Thyroid gland (tissue), 4 donors: ENCODE results near the gene ITPR3. TPM values are rescaled to one million over a fixed set of nuclear protein-coding genes. Genes with fewer than 3 reads are reported as not detected.

Source experiments
- DNase-seq, 2 donors: peaks; one replicate each; pipeline ENCODE4 v3.0.0-alpha.2; 2019
- H3K27ac ChIP-seq, 3 donors: fragments of 200-600 bp; sonication (generic); 1 replicate in 2 of 3; 2 replicates in 1 of 3; pipeline ENCODE4 v1.5.1; 2016 to 2019; ENCODE audit warnings: mild to moderate bottlenecking in 1 of 3, moderate library complexity in 1 of 3
- H3K27me3 ChIP-seq: fragments of 200-600 bp; sonication (generic); one replicate; pipeline ENCODE4 v1.5.1; 2019
- H3K36me3 ChIP-seq, 2 donors: fragments of 200-600 bp; sonication (generic); one replicate each; pipeline ENCODE4 v1.5.1; 2016 to 2019
- H3K4me1 ChIP-seq, 2 donors: fragments of 200-600 bp; sonication (generic); one replicate each; pipeline ENCODE4 v1.5.1; 2017 to 2019
- H3K4me3 ChIP-seq, 3 donors: fragments of 200-600 bp; sonication (generic); replicated peaks in 1 of 3; 1 replicate in 2 of 3; 2 replicates in 1 of 3; pipeline ENCODE4 v1.5.1; 2016; ENCODE audit warnings: mild to moderate bottlenecking in 1 of 3
- H3K9me3 ChIP-seq: fragments of 200-600 bp; sonication (generic); one replicate; pipeline ENCODE4 v1.5.1; 2017
- CTCF ChIP-seq, 6 experiments: fragments of 200-600 bp in 3 of 6; fragments of 450-650 bp in 3 of 6; sonication (generic) in 3 of 6; IDR thresholded peaks; one replicate each; pipeline ENCODE4 v1.5.1; 2016 to 2019; ENCODE audit warnings: antibody characterized with exemption in 6 of 6, mild to moderate bottlenecking in 2 of 6, inconsistent platforms in 1 of 6, moderate library complexity in 1 of 6
- POLR2A ChIP-seq, 2 donors: fragments of 450-650 bp; IDR thresholded peaks; one replicate each; pipeline ENCODE4 v1.6.1; 2017; ENCODE audit warnings: antibody characterized with exemption in 2 of 2, mild to moderate bottlenecking in 2 of 2, moderate library complexity in 1 of 2
- WGBS, 2 donors: methylation state at CpG; one replicate each; pipeline ENCODE4 v1.1.5; 2017; 5-methylcytosine and 5-hydroxymethylcytosine counted together
- intact Hi-C: fragments of 100-400 bp; cut with DNase I; formaldehyde crosslinking; loops from one replicate; pipeline ENCODE4 v1.15.1; 2023
- total RNA-seq, 4 donors: library from RNA; depleted of rRNA; stranded (reverse); fragments of >200 nt; gene quantifications; one replicate each; pipeline ENCODE4 v1.2.3, GENCODE V29; 2016

ITPR3 gene
- total RNA-seq, 4 donors from 2014 or later: 77.8 to 145 (median 105) TPM

GRCh38 chr6:33742092-33742491 lies 121.0 kb downstream of the ITPR3 start:
- intact Hi-C loops: no loop called here
- peaks cover 26 to 27% of the 10 kb centered on the region in 2 donors for H3K4me1 ChIP-seq
- TF ChIP-seq POLR2A (IDR thresholded peaks at IDR 0.05): no peak
- TF ChIP-seq CTCF (IDR thresholded peaks at IDR 0.05): no peak
- H3K36me3 ChIP-seq: peaks cover 0 to 4% of the 10 kb centered on the region in 2 donors
- H3K9me3 ChIP-seq: no peaks in the 10 kb centered on the region
- H3K27me3 ChIP-seq: no peaks in the 10 kb centered on the region
- H3K4me3 ChIP-seq: no peak overlapping the region
- no peak for DNase-seq
- no peak overlapping the region for H3K27ac ChIP-seq
- 77% methylated on average over 7 to 8 of the region's 9 CpGs for WGBS, 2 donors

GRCh38 chr6:33742837-33743236 lies 121.7 kb downstream of the ITPR3 start:
- Histone ChIP-seq H3K4me1 (peaks cover 33 to 34% of the 10 kb centered on the region in 2 donors), H3K27ac (no peak overlapping the region), H3K27me3 (no peaks in the 10 kb centered on the region), H3K4me3 (no peak overlapping the region), H3K36me3 (no peaks in the 10 kb centered on the region), H3K9me3 (no peaks in the 10 kb centered on the region)
- intact Hi-C loops: no loop called here
- TF ChIP-seq POLR2A (IDR thresholded peaks at IDR 0.05): no peak
- no peak for TF ChIP-seq CTCF (IDR thresholded peaks at IDR 0.05)
- WGBS, 2 donors: 48 to 51% methylated on average over 7 of the region's 7 CpGs
- peak; percentile 36 to 44 for DNase-seq

GRCh38 chr6:33744001-33744848 lies 123.1 kb downstream of the ITPR3 start:
- Histone ChIP-seq H3K36me3 (no peaks in the 10 kb centered on the region), H3K4me1 (peaks cover 37 to 41% of the 10 kb centered on the region in 2 donors), H3K27me3 (no peaks in the 10 kb centered on the region), H3K27ac (peak overlapping the region; percentile 83 to 87 (median 84)), H3K9me3 (no peaks in the 10 kb centered on the region), H3K4me3 (no peak overlapping the region)
- TF ChIP-seq POLR2A (IDR thresholded peaks at IDR 0.05) (no peak), CTCF (IDR thresholded peaks at IDR 0.05) (peak; percentile 79 to 98 (median 91))
- WGBS, 2 donors: 34 to 35% methylated on average over 9 to 11 of the region's 11 CpGs
- intact Hi-C loops: no loop called here
- peak; percentile 76 to 80 for DNase-seq

- TF ChIP-seq POLR2A (IDR thresholded peaks at IDR 0.05) (no peak), CTCF (IDR thresholded peaks at IDR 0.05) (no peak)
- no peaks in the 10 kb centered on the region for H3K36me3 ChIP-seq
- DNase-seq: peak in 1 of 2 donors; percentile 60
- no peak overlapping the region for H3K4me3 ChIP-seq
- intact Hi-C loops: no loop called here
- H3K4me1 ChIP-seq: peaks cover 37 to 41% of the 10 kb centered on the region in 2 donors
- H3K27ac ChIP-seq: peak overlapping the region; percentile 83 to 87 (median 84)
- no peaks in the 10 kb centered on the region for H3K9me3 ChIP-seq
- H3K27me3 ChIP-seq: no peaks in the 10 kb centered on the region
- WGBS, 2 donors: 40 to 56% methylated on average over 11 to 12 of the region's 13 CpGs
These were observed 123.9 kb downstream of the ITPR3 start for GRCh38 chr6:33744895-33745546.

- Histone ChIP-seq H3K9me3 (no peaks in the 10 kb centered on the region), H3K4me3 (peak overlapping the region in 2 of 3 donors; percentile 0 to 43), H3K4me1 (peaks cover 37 to 41% of the 10 kb centered on the region in 2 donors), H3K27me3 (no peaks in the 10 kb centered on the region), H3K36me3 (no peaks in the 10 kb centered on the region), H3K27ac (peak overlapping the region; percentile 83 to 87 (median 84))
- DNase-seq: no peak
- intact Hi-C loops: no loop called here
- TF ChIP-seq CTCF (IDR thresholded peaks at IDR 0.05): no peak
- TF ChIP-seq POLR2A (IDR thresholded peaks at IDR 0.05): no peak
- WGBS, 2 donors: 73 to 76% methylated on average over 7 of the region's 7 CpGs
These were observed 124.4 kb downstream of the ITPR3 start for GRCh38 chr6:33745548-33745947.
